C4-2B (cell line): Measurements from ENCODE around the gene ATP5F1E.

Experiments
- H3K27ac ChIP-seq: fragments of 450-650 bp; 2 replicates; pipeline ENCODE4 v1.5.1; 2017
- CTCF ChIP-seq: fragments of 450-650 bp; conservative IDR thresholded peaks from 2 replicates; pipeline ENCODE4 v1.5.1; 2017; ENCODE audit warnings: mild to moderate bottlenecking
- ZFX ChIP-seq: fragments of 450-650 bp; IDR thresholded peaks from 2 replicates; pipeline ENCODE4 v1.6.1; 2017

Gene ATP5F1E

GRCh38 chr20:59019217-59019616 lies 12.9 kb downstream of the ATP5F1E start, which contains the start of gene TUBB1:
Gene TUBB1, plus strand, starts transcription at chr20:59019429. Its CDS starts 94 bp downstream, at chr20:59019523.
- H3K27ac ChIP-seq, result no peak within 1 kb of the TSS
- no peak for TF ChIP-seq ZFX
- TF ChIP-seq CTCF, result no peak

- H3K27ac ChIP-seq, result no peak overlapping the region
- TF ChIP-seq CTCF (no peak), ZFX (no peak)
Measured at GRCh38 chr20:59018817-59019216, 13.3 kb downstream of the ATP5F1E start.

- H3K27ac ChIP-seq, result no peak overlapping the region
- TF ChIP-seq ZFX, result no peak
- no peak for TF ChIP-seq CTCF
Measured at GRCh38 chr20:59017493-59018231, 14.5 kb downstream of the ATP5F1E start.

GRCh38 chr20:59016795-59017492 lies 15.2 kb downstream of the ATP5F1E start:
- no peak overlapping the region for H3K27ac ChIP-seq
- TF ChIP-seq CTCF, result no peak
- no peak for TF ChIP-seq ZFX

- TF ChIP-seq ZFX (no peak), CTCF (no peak)
- H3K27ac ChIP-seq, result no peak overlapping the region
Measured at GRCh38 chr20:59015812-59016711, 16.1 kb downstream of the ATP5F1E start.

GRCh38 chr20:59015411-59015810 lies 16.7 kb downstream of the ATP5F1E start:
- H3K27ac ChIP-seq, result no peak overlapping the region
- TF ChIP-seq ZFX (no peak), CTCF (no peak)
